ENCODE data around the gene MRPL22.

DNA sequence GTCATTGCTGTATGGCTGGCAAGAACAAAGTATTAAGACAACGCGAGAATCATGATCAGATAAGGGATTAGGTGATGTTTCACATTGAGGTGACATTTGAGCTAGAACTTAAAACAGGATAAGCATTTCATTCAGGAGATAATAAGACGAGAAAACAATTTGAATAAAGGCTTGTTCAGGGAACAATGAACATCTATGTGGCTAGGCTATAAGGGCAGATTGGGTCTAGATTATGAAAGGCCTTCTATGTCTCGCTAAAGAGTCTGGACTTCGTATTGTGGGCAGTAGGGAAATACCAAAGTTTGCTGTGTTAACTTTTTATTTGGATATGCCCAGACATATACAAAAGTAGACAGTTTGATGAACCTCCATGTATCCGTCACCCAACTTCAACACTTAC lies 6.9 kb downstream of the MRPL22 start:
- TF ChIP-seq, protein P1, sequence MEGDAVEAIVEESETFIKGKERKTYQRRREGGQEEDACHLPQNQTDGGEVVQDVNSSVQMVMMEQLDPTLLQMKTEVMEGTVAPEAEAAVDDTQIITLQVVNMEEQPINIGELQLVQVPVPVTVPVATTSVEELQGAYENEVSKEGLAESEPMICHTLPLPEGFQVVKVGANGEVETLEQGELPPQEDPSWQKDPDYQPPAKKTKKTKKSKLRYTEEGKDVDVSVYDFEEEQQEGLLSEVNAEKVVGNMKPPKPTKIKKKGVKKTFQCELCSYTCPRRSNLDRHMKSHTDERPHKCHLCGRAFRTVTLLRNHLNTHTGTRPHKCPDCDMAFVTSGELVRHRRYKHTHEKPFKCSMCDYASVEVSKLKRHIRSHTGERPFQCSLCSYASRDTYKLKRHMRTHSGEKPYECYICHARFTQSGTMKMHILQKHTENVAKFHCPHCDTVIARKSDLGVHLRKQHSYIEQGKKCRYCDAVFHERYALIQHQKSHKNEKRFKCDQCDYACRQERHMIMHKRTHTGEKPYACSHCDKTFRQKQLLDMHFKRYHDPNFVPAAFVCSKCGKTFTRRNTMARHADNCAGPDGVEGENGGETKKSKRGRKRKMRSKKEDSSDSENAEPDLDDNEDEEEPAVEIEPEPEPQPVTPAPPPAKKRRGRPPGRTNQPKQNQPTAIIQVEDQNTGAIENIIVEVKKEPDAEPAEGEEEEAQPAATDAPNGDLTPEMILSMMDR (optimal IDR thresholded peaks at IDR 0.05 in 1 of 3, IDR thresholded peaks at IDR 0.05 in 1 of 3, conservative IDR thresholded peaks at IDR 0.05 in 1 of 3; ENCODE audit: extremely low read depth in 1 of 3, insufficient read depth in 2 of 3, low read length in 3 of 3): no peak
- no peak for TF ChIP-seq EZH2 (IDR thresholded peaks at IDR 0.05; ENCODE audit: low read length)

All from keratinocyte (primary cell).